HepG2 (cell line): ENCODE data around the gene IKBIP. TPM values are rescaled to one million over a fixed set of nuclear protein-coding genes. Genes with fewer than 3 reads are reported as not detected.

Experiments used
- BRCA1 ChIP-seq: sonication (generic); formaldehyde crosslinking; IDR thresholded peaks from 2 replicates; pipeline ENCODE4 v1.4.0; 2020; ENCODE audit warnings: missing genetic modification reagents
- NPAS2 ChIP-seq: sonication (generic); formaldehyde crosslinking; IDR thresholded peaks from 2 replicates; pipeline ENCODE4 v1.8.0; 2022; ENCODE audit warnings: mild to moderate bottlenecking, missing genetic modification reagents, borderline replicate concordance
- POLR2AphosphoS5 ChIP-seq: IDR thresholded peaks from 2 replicates; pipeline ENCODE4 v1.6.1; 2012; ENCODE audit warnings: low read depth, low read length
- RFX3 ChIP-seq: IDR thresholded peaks from 2 replicates; pipeline ENCODE4 v1.6.1; 2016; ENCODE audit warnings: missing biosample characterization, missing genetic modification reagents
- SAP130 ChIP-seq: IDR thresholded peaks from 2 replicates; pipeline ENCODE4 v1.6.1; 2016; ENCODE audit warnings: low read depth
- ZNF12 ChIP-seq: sonication (generic); formaldehyde crosslinking; IDR thresholded peaks from 2 replicates; pipeline ENCODE4 v1.5.0; 2020; ENCODE audit warnings: missing genetic modification reagents
- ZNF501 ChIP-seq: sonication (generic); formaldehyde crosslinking; IDR thresholded peaks from 2 replicates; pipeline ENCODE4 v1.5.1; 2020; ENCODE audit warnings: mild to moderate bottlenecking, moderate library complexity, missing genetic modification reagents
- ZNF7 ChIP-seq: IDR thresholded peaks from 2 replicates; pipeline ENCODE4 v1.6.1; 2016; ENCODE audit warnings: missing biosample characterization, missing genetic modification reagents
- ZNF776 ChIP-seq: sonication (generic); formaldehyde crosslinking; IDR thresholded peaks from 2 replicates; pipeline ENCODE4 v1.4.0; 2020; ENCODE audit warnings: mild to moderate bottlenecking, missing genetic modification reagents
- polyA plus RNA-seq, 8 experiments: library from polyadenylated mRNA; depleted of rRNA in 3 of 8; stranded (reverse) in 7 of 8; unstranded in 1 of 8; fragments of >200 nt; fragmentation: Illumina TruSeq in 4 of 8; extraction: Trizol in 4 of 8; gene quantifications; 2 replicates each; pipeline versions ENCODE4 v1.2.1 to v1.2.3, GENCODE V29; 2011 to 2016; ENCODE audit warnings: low read depth in 4 of 8, missing spikeins in 1 of 8, mixed read lengths in 1 of 8; ENCODE audit not compliant: insufficient read depth in 1 of 8
- total RNA-seq, 5 experiments: library from RNA; depleted of rRNA; stranded (reverse); fragments of >200 nt; fragmentation: Illumina TruSeq; extraction: Trizol; gene quantifications; 2 replicates each; pipeline ENCODE4 v1.2.3, GENCODE V29; 2016; ENCODE audit warnings: low read depth in 1 of 5
- TF ChIP-seq, protein P1 (sequence below): sonication (generic); formaldehyde crosslinking; IDR thresholded peaks from 2 replicates; pipeline ENCODE4 v1.8.0; 2023; ENCODE audit warnings: mild to moderate bottlenecking, missing genetic modification reagents
- TF ChIP-seq, protein P2 (sequence below): sonication (generic); formaldehyde crosslinking; IDR thresholded peaks from 2 replicates; pipeline ENCODE4 v1.5.1; 2020; ENCODE audit warnings: missing genetic modification reagents, mild to moderate bottlenecking, borderline replicate concordance
- TF ChIP-seq, protein P3 (sequence below): sonication (generic); formaldehyde crosslinking; IDR thresholded peaks from 2 replicates; pipeline ENCODE4 v1.4.0; 2020; ENCODE audit warnings: mild to moderate bottlenecking, missing genetic modification reagents
- TF ChIP-seq, protein P4 (sequence below): sonication (generic); formaldehyde crosslinking; IDR thresholded peaks from 2 replicates; pipeline ENCODE4 v1.5.0; 2020; ENCODE audit warnings: mild to moderate bottlenecking, missing genetic modification reagents
- TF ChIP-seq, protein P5 (sequence below): sonication (generic); formaldehyde crosslinking; IDR thresholded peaks from 2 replicates; pipeline ENCODE4 v1.5.0; 2020; ENCODE audit warnings: mild to moderate bottlenecking, missing genetic modification reagents
- TF ChIP-seq, protein P6 (sequence below): sonication (generic); formaldehyde crosslinking; conservative IDR thresholded peaks from 2 replicates; pipeline ENCODE4 v1.4.0; 2020; ENCODE audit warnings: missing genetic modification reagents
- TF ChIP-seq, protein P7 (sequence below): sonication (generic); formaldehyde crosslinking; IDR thresholded peaks from 2 replicates; pipeline ENCODE4 v1.4.0; 2020; ENCODE audit warnings: mild to moderate bottlenecking, missing genetic modification reagents

Gene IKBIP
- total and polyA plus RNA-seq, 2 of the 13 experiments (the other 11 are each of a cell fraction or from before 2014, with no cell fraction given): 20.0 to 55.5 TPM

DNA sequence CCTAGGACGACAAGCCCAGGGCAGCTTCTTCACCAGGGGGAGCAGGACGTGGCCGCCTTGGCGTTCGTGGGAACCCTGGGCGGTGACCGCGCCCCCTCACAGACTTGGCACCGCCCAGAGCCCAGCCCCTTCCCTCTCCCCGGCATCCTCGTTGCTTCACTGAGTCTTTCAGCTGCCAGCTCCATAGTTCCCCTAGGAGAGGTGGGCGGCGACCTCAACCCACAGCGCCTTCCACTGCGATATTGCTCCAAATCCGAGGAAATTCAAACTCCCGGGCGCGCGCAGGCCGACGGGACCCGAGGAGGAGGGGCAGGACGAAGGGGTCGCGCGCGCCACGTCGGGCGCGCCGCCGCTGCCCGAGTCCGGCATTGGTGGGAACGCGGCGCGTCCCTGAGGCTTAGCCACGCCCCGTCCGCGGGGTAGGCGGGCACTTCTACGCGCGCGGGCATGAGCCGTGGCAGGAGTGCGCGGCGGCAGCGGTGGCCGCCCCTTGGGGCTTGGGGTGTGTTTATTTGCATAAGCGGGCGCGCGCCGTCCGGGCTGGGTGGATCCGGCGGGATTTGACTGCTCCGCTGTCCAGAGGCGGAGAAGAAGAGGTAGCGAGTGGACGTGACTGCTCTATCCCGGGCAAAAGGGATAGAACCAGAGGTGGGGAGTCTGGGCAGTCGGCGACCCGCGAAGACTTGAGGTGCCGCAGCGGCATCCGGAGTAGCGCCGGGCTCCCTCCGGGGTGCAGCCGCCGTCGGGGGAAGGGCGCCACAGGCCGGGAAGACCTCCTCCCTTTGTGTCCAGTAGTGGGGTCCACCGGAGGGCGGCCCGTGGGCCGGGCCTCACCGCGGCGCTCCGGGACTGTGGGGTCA, at the start of gene IKBIP, which contains the start of gene APAF1 (continued):
- TF ChIP-seq, protein P1, sequence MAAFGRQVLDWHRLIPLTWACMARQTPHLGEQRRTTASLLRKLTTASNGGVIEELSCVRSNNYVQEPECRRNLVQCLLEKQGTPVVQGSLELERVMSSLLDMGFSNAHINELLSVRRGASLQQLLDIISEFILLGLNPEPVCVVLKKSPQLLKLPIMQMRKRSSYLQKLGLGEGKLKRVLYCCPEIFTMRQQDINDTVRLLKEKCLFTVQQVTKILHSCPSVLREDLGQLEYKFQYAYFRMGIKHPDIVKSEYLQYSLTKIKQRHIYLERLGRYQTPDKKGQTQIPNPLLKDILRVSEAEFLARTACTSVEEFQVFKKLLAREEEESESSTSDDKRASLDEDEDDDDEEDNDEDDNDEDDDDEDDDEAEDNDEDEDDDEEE (CRISPR knock-in tag): no peak
- TF ChIP-seq, protein P2, sequence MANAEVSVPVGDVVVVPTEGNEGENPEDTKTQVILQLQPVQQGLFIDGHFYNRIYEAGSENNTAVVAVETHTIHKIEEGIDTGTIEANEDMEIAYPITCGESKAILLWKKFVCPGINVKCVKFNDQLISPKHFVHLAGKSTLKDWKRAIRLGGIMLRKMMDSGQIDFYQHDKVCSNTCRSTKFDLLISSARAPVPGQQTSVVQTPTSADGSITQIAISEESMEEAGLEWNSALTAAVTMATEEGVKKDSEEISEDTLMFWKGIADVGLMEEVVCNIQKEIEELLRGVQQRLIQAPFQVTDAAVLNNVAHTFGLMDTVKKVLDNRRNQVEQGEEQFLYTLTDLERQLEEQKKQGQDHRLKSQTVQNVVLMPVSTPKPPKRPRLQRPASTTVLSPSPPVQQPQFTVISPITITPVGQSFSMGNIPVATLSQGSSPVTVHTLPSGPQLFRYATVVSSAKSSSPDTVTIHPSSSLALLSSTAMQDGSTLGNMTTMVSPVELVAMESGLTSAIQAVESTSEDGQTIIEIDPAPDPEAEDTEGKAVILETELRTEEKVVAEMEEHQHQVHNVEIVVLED (CRISPR knock-in tag): peak; percentile 91
- peak; percentile 93 for TF ChIP-seq ZNF776 (CRISPR knock-in tag)
- TF ChIP-seq, protein P3, sequence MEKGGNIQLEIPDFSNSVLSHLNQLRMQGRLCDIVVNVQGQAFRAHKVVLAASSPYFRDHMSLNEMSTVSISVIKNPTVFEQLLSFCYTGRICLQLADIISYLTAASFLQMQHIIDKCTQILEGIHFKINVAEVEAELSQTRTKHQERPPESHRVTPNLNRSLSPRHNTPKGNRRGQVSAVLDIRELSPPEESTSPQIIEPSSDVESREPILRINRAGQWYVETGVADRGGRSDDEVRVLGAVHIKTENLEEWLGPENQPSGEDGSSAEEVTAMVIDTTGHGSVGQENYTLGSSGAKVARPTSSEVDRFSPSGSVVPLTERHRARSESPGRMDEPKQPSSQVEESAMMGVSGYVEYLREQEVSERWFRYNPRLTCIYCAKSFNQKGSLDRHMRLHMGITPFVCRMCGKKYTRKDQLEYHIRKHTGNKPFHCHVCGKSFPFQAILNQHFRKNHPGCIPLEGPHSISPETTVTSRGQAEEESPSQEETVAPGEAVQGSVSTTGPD (CRISPR knock-in tag): peak; percentile 58; the same call in 1 of the 2 replicates
- no peak for TF ChIP-seq BRCA1 (CRISPR knock-in tag)
- peak; percentile 75; the same call in 1 of the 2 replicates for TF ChIP-seq ZNF501
- peak; percentile 88 for TF ChIP-seq SAP130 (CRISPR knock-in tag)
- TF ChIP-seq, protein P4, sequence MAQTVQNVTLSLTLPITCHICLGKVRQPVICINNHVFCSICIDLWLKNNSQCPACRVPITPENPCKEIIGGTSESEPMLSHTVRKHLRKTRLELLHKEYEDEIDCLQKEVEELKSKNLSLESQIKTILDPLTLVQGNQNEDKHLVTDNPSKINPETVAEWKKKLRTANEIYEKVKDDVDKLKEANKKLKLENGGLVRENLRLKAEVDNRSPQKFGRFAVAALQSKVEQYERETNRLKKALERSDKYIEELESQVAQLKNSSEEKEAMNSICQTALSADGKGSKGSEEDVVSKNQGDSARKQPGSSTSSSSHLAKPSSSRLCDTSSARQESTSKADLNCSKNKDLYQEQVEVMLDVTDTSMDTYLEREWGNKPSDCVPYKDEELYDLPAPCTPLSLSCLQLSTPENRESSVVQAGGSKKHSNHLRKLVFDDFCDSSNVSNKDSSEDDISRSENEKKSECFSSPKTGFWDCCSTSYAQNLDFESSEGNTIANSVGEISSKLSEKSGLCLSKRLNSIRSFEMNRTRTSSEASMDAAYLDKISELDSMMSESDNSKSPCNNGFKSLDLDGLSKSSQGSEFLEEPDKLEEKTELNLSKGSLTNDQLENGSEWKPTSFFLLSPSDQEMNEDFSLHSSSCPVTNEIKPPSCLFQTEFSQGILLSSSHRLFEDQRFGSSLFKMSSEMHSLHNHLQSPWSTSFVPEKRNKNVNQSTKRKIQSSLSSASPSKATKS (CRISPR knock-in tag): no peak
- TF ChIP-seq ZNF7 (CRISPR knock-in tag): no peak
- TF ChIP-seq POLR2AphosphoS5: peak; percentile 68; the same call in 1 of the 2 replicates
- no peak for TF ChIP-seq NPAS2 (CRISPR knock-in tag)
- TF ChIP-seq, protein P5, sequence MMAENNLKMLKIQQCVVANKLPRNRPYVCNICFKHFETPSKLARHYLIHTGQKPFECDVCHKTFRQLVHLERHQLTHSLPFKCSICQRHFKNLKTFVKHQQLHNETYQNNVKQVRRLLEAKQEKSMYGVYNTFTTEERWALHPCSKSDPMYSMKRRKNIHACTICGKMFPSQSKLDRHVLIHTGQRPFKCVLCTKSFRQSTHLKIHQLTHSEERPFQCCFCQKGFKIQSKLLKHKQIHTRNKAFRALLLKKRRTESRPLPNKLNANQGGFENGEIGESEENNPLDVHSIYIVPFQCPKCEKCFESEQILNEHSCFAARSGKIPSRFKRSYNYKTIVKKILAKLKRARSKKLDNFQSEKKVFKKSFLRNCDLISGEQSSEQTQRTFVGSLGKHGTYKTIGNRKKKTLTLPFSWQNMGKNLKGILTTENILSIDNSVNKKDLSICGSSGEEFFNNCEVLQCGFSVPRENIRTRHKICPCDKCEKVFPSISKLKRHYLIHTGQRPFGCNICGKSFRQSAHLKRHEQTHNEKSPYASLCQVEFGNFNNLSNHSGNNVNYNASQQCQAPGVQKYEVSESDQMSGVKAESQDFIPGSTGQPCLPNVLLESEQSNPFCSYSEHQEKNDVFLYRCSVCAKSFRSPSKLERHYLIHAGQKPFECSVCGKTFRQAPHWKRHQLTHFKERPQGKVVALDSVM (CRISPR knock-in tag): peak; percentile 11; the same call in 1 of the 2 replicates
- TF ChIP-seq, protein P6, sequence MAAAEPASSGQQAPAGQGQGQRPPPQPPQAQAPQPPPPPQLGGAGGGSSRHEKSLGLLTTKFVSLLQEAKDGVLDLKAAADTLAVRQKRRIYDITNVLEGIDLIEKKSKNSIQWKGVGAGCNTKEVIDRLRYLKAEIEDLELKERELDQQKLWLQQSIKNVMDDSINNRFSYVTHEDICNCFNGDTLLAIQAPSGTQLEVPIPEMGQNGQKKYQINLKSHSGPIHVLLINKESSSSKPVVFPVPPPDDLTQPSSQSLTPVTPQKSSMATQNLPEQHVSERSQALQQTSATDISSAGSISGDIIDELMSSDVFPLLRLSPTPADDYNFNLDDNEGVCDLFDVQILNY (CRISPR knock-in tag): peak; percentile 88
- no peak for TF ChIP-seq RFX3 (CRISPR knock-in tag)
- 0 out of 2 replicates have a peak, but pooled peaks have one; percentile 6 for TF ChIP-seq ZNF12
- TF ChIP-seq, protein P7, sequence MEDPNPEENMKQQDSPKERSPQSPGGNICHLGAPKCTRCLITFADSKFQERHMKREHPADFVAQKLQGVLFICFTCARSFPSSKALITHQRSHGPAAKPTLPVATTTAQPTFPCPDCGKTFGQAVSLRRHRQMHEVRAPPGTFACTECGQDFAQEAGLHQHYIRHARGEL (CRISPR knock-in tag): no peak
